ENCODE results near the gene TRIM27. TPM values are rescaled to one million over a fixed set of nuclear protein-coding genes. Genes with fewer than 3 reads are reported as not detected.

TRIM27 gene
- total RNA-seq, 2 donors from 2014 or later: 81.8 to 82.7 TPM

- Mint-ChIP-seq H3K27me3 (ENCODE audit: insufficient read depth) (no peaks in the 10 kb centered on the region), H3K4me1 (no peaks in the 10 kb centered on the region), H3K4me3 (no peak overlapping the region), H3K36me3 (ENCODE audit: low read depth) (no peaks in the 10 kb centered on the region), H3K27ac (no peak overlapping the region), H3K9me3 (peaks cover 1% of the 10 kb centered on the region)
- H3K4me1 ChIP-seq (ENCODE audit: control insufficient read depth, insufficient read depth, low read length): no peaks in the 10 kb centered on the region
- H3K27ac ChIP-seq (ENCODE audit: low read depth, low read length): no peak overlapping the region
- no peak overlapping the region for H3K9ac ChIP-seq (ENCODE audit: extremely low read depth, low read length, poor library complexity, severe bottlenecking)
- H3K9me3 ChIP-seq (ENCODE audit: control insufficient read depth, low read length): no peaks in the 10 kb centered on the region
- TF ChIP-seq CTCF (conservative IDR thresholded peaks at IDR 0.05): no peak
- H3K36me3 ChIP-seq (ENCODE audit: control insufficient read depth, insufficient read depth, low read length): no peaks in the 10 kb centered on the region
- no peak for DNase-seq
- no peaks in the 10 kb centered on the region for H3K27me3 ChIP-seq (ENCODE audit: control insufficient read depth, insufficient read depth, low read length, poor library complexity, severe bottlenecking)
- H3K4me3 ChIP-seq (ENCODE audit: low read length): no peak overlapping the region
- WGBS, 2 experiments (ENCODE audit: insufficient coverage in 1 of 2, insufficient read length in 1 of 2): 91 to 94% methylated on average over 5 to 9 of the region's 9 CpGs
These were observed 30.5 kb downstream of the TRIM27 start for GRCh38 chr6:28893172-28893799.

GRCh38 chr6:28892525-28892924 is 31.3 kb downstream of the TRIM27 start:
- no peak for DNase-seq
- H3K4me1 ChIP-seq (ENCODE audit: control insufficient read depth, insufficient read depth, low read length): no peaks in the 10 kb centered on the region
- H3K4me1 Mint-ChIP-seq: no peaks in the 10 kb centered on the region
- 96 to 100% methylated on average over 2 to 4 of the region's 4 CpGs for WGBS, 2 experiments (ENCODE audit: insufficient coverage in 1 of 2, insufficient read length in 1 of 2)
- no peak for TF ChIP-seq CTCF (conservative IDR thresholded peaks at IDR 0.05)
- no peak overlapping the region for H3K4me3 ChIP-seq (ENCODE audit: low read length)
- no peaks in the 10 kb centered on the region for H3K27me3 Mint-ChIP-seq (ENCODE audit: insufficient read depth)
- H3K9me3 Mint-ChIP-seq: peaks cover 1% of the 10 kb centered on the region
- no peak overlapping the region for H3K4me3 Mint-ChIP-seq
- no peak overlapping the region for H3K9ac ChIP-seq (ENCODE audit: extremely low read depth, low read length, poor library complexity, severe bottlenecking)
- H3K9me3 ChIP-seq (ENCODE audit: control insufficient read depth, low read length): no peaks in the 10 kb centered on the region
- no peaks in the 10 kb centered on the region for H3K36me3 Mint-ChIP-seq (ENCODE audit: low read depth)
- no peak overlapping the region for H3K27ac ChIP-seq (ENCODE audit: low read depth, low read length)
- H3K36me3 ChIP-seq (ENCODE audit: control insufficient read depth, insufficient read depth, low read length): no peaks in the 10 kb centered on the region
- H3K27ac Mint-ChIP-seq: no peak overlapping the region
- H3K27me3 ChIP-seq (ENCODE audit: control insufficient read depth, insufficient read depth, low read length, poor library complexity, severe bottlenecking): no peaks in the 10 kb centered on the region

GRCh38 chr6:28887796-28888496 is 35.8 kb downstream of the TRIM27 start:
- Mint-ChIP-seq H3K9me3 (peaks cover 17% of the 10 kb centered on the region), H3K4me1 (no peaks in the 10 kb centered on the region), H3K27ac (no peak overlapping the region), H3K36me3 (ENCODE audit: low read depth) (no peaks in the 10 kb centered on the region), H3K27me3 (ENCODE audit: insufficient read depth) (peaks cover 6% of the 10 kb centered on the region), H3K4me3 (no peak overlapping the region)
- Histone ChIP-seq H3K27me3 (ENCODE audit: control insufficient read depth, insufficient read depth, low read length, poor library complexity, severe bottlenecking) (no peaks in the 10 kb centered on the region), H3K4me3 (ENCODE audit: low read length) (no peak overlapping the region), H3K36me3 (ENCODE audit: control insufficient read depth, insufficient read depth, low read length) (no peaks in the 10 kb centered on the region), H3K9ac (ENCODE audit: extremely low read depth, low read length, poor library complexity, severe bottlenecking) (no peak overlapping the region), H3K27ac (ENCODE audit: low read depth, low read length) (no peak overlapping the region), H3K9me3 (ENCODE audit: control insufficient read depth, low read length) (no peaks in the 10 kb centered on the region), H3K4me1 (ENCODE audit: control insufficient read depth, insufficient read depth, low read length) (no peaks in the 10 kb centered on the region)
- no peak for DNase-seq
- 95 to 100% methylated on average over 3 to 4 of the region's 4 CpGs for WGBS, 2 experiments (ENCODE audit: insufficient coverage in 1 of 2, insufficient read length in 1 of 2)
- no peak for TF ChIP-seq CTCF (conservative IDR thresholded peaks at IDR 0.05)
